HEK293T (cell line): Measurements from ENCODE around the gene BMAL1.

Experiments
- CTCF ChIA-PET: fragments of 350-600 bp; formaldehyde crosslinking; extraction: SDS; loops from one replicate; lab custom pipeline; 2021; ENCODE audit warnings: antibody characterized with exemption, inconsistent platforms; lab: Yijun Ruan, JAX
- POLR2A ChIA-PET: fragments of 350-600 bp; formaldehyde crosslinking; extraction: SDS; loops from one replicate; lab custom pipeline; 2020; ENCODE audit warnings: antibody characterized with exemption, inconsistent platforms; lab: Yijun Ruan, JAX
- DNase-seq: peaks from one replicate; pipeline ENCODE4 v3.0.0; 2012; ENCODE audit warnings: mixed read lengths; ENCODE audit errors: extremely low spot score
- ARNT ChIP-seq: fragments of 450-650 bp; IDR thresholded peaks from 2 replicates; pipeline ENCODE4 v1.6.1; 2017; ENCODE audit warnings: mild to moderate bottlenecking
- BHLHE40 ChIP-seq: fragments of 450-650 bp; IDR thresholded peaks from 2 replicates; pipeline ENCODE4 v1.6.1; 2016; ENCODE audit warnings: mild to moderate bottlenecking, moderate library complexity, borderline replicate concordance
- CTBP1 ChIP-seq: fragments of 450-650 bp; IDR thresholded peaks from 2 replicates; pipeline ENCODE4 v1.6.1; 2016; ENCODE audit warnings: borderline replicate concordance
- ELF4 ChIP-seq: fragments of 450-650 bp; IDR thresholded peaks from 2 replicates; pipeline ENCODE4 v1.6.1; 2017; ENCODE audit warnings: antibody characterized with exemption
- FOXA1 ChIP-seq: fragments of 450-650 bp; IDR thresholded peaks from 2 replicates; pipeline ENCODE4 v1.6.1; 2016; ENCODE audit warnings: mild to moderate bottlenecking
- FOXK2 ChIP-seq: fragments of 450-650 bp; IDR thresholded peaks from 2 replicates; pipeline ENCODE4 v1.6.1; 2016; ENCODE audit warnings: mild to moderate bottlenecking
- FOXM1 ChIP-seq: fragments of 450-650 bp; IDR thresholded peaks from 2 replicates; pipeline ENCODE4 v1.6.1; 2017; ENCODE audit warnings: mild to moderate bottlenecking, borderline replicate concordance
- HDGF ChIP-seq: fragments of 450-650 bp; IDR thresholded peaks from 2 replicates; pipeline ENCODE4 v1.6.1; 2017; ENCODE audit warnings: antibody characterized with exemption, borderline replicate concordance
- L3MBTL2 ChIP-seq: fragments of 450-650 bp; conservative IDR thresholded peaks from 2 replicates; pipeline ENCODE4 v1.6.1; 2016; ENCODE audit warnings: mild to moderate bottlenecking
- LEF1 ChIP-seq: fragments of 450-650 bp; IDR thresholded peaks from 2 replicates; pipeline ENCODE4 v1.6.1; 2017; ENCODE audit warnings: mild to moderate bottlenecking, borderline replicate concordance
- NFRKB ChIP-seq: fragments of 450-650 bp; IDR thresholded peaks from 2 replicates; pipeline ENCODE4 v1.6.1; 2016; ENCODE audit warnings: mild to moderate bottlenecking, moderate library complexity
- SP1 ChIP-seq: fragments of 450-650 bp; IDR thresholded peaks from 2 replicates; pipeline ENCODE4 v1.6.1; 2017
- SUZ12 ChIP-seq: fragments of 450-650 bp; IDR thresholded peaks from 2 replicates; pipeline ENCODE4 v1.6.1; 2016; ENCODE audit warnings: mild to moderate bottlenecking
- TARDBP ChIP-seq: fragments of 450-650 bp; IDR thresholded peaks from 2 replicates; pipeline ENCODE4 v1.6.1; 2016
- ZNF384 ChIP-seq: fragments of 450-650 bp; IDR thresholded peaks from 2 replicates; pipeline ENCODE4 v1.6.1; 2016
- TF ChIP-seq, protein P1 (sequence below): fragments of 450-650 bp; IDR thresholded peaks from 2 replicates; pipeline ENCODE4 v1.6.1; 2016

The BMAL1 gene

DNA sequence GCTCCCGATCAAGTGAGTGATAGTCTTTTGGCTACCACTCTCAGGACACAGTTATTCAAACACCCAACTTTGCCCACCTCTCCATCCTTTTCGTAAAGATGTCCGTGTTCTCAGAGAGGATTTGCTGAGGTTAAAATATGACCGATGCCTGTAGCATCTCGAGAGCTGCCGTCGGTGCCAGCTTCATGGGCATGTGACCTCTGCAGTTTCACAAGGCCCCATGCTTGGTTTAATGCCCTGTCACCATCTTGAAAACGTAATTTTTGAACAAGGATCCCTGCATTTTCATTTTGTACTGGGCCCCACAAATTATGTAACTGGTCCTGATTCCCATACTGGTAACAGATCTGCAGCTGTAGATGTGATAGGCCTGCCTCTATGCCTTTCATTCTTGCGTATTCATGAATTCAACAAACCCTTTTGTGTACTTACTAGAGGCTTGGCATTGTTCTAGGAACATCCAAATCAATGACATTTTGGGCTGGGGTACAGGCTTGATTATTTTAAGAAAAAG lies 85.1 kb downstream of the BMAL1 start:
- POLR2A ChIA-PET: no interaction called here
- no peak for DNase-seq
- CTCF ChIA-PET: no interaction called here
- TF ChIP-seq L3MBTL2: no peak
- no peak for TF ChIP-seq FOXM1
- TF ChIP-seq SUZ12: no peak
- no peak for TF ChIP-seq ZNF384
- no peak for TF ChIP-seq NFRKB
- TF ChIP-seq HDGF: no peak

DNA sequence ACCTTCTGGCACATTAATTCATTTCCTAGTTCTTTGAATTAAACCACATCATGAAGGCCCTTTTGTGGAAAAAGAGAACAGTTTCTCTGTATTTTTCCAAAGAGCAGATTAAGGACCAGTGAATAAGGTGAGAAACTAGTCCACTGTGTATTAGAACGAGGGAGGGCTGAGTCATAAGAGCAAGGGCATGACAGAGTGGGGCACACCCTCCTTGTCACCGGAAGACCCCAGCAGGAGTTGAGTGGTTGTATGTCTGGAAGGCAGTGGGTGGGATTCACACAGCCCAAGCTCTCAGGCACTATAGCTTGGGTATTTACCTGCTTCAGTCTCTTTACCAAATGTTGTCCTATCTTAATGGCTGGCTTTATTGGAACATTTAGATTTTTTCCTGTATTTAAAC lies 86.8 kb downstream of the BMAL1 start:
- ChIA-PET CTCF (interaction anchor here (1.6 kb wide), 1 partner anchor 22 kb away, joined by 3 read pairs; no protein-coding TSS in a partner anchor), POLR2A (no interaction called here)
- DNase-seq: no peak
- TF ChIP-seq ELF4 (no peak), SP1 (no peak)

DNA sequence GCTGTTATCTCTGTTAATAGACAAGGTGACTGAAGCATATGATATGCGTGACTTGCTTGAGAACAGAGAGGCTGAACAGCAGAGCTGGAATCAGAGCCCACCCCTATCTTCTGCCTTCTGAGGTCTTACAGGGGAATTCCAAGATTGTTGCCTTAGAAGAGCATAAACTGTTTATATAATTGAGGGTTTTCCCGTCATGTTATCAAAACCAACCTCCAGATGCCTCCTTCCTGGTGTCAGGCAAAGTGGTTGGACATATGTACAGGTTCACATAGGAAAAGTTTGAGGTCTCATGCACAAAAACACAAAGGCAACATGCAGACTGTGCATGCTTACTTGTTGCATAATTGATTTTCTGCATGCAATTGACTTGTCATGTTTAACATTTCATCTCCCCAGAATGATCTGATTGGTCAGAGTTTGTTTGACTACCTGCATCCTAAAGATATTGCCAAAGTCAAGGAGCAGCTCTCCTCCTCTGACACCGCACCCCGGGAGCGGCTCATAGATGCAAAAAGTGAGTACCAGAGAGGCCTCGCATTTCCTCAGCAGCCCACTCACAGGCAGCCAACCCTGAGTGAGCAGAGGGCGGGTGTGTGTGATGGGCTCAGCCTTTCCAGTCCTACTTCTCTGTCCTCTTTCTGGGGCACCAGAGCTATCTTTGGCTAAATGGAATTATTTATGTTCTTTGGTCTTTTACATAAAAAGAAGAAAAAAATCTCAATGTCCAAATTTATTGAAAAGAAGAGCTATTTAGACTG lies 88.9 kb downstream of the BMAL1 start:
- CTCF ChIA-PET: no interaction called here
- DNase-seq: no peak
- POLR2A ChIA-PET: no interaction called here
- TF ChIP-seq LEF1: no peak
- TF ChIP-seq TARDBP: no peak
- TF ChIP-seq FOXA1: no peak
- TF ChIP-seq ELF4: no peak
- no peak for TF ChIP-seq L3MBTL2
- no peak for TF ChIP-seq HDGF

DNA sequence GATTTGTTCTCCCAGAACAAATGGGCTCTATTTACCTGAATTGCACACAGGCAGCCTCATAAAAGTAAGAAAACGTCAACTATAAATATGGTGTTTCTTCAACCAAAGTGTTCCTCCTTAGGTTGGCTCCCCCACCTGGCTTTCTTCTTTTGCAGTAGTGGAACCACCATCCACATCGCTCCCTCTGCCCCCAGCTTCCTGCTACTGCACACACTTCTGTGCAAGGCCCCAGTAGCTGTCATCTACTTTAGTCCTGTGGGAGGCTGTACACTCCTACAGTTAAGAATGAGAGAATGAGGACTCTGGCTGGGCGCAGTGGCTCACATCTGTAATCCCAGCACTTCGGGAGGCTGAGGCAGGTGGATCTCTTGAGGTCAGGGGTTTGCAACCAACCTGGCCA lies 89.5 kb downstream of the BMAL1 start:
- TF ChIP-seq ELF4 (no peak), SP1 (no peak), ZNF384 (no peak), TARDBP (no peak), L3MBTL2 (no peak), ARNT (no peak), LEF1 (no peak), FOXA1 (no peak), HDGF (no peak), CTBP1 (no peak)
- TF ChIP-seq, protein P1, sequence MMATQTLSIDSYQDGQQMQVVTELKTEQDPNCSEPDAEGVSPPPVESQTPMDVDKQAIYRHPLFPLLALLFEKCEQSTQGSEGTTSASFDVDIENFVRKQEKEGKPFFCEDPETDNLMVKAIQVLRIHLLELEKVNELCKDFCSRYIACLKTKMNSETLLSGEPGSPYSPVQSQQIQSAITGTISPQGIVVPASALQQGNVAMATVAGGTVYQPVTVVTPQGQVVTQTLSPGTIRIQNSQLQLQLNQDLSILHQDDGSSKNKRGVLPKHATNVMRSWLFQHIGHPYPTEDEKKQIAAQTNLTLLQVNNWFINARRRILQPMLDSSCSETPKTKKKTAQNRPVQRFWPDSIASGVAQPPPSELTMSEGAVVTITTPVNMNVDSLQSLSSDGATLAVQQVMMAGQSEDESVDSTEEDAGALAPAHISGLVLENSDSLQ: no peak
- ChIA-PET CTCF (no interaction called here), POLR2A (no interaction called here)
- DNase-seq: no peak

DNA sequence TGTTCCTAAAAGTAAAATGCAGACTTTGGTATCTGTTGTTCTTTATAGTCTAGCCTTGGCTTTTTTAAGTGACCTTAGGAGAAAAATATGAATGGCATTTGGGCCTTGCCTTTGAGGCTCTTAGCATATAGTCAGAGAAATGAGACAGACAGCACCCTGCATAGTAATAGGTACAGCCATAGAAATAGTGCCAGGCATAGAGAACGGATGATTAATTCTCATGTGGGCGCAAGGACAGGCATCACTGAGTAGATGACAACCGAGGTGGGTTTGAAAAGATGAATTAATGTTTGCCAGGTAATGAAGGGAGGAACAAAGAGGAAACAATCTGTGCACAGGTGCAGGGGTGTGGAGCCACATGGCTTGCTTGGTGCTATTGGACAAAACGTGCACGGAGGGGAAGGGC lies 90.5 kb downstream of the BMAL1 start:
- TF ChIP-seq HDGF: no peak
- no peak for TF ChIP-seq LEF1
- TF ChIP-seq FOXK2: no peak
- TF ChIP-seq L3MBTL2: no peak
- TF ChIP-seq, protein P1: no peak
- no peak for TF ChIP-seq FOXM1
- TF ChIP-seq SUZ12: no peak
- TF ChIP-seq ELF4: no peak
- no peak for TF ChIP-seq FOXA1
- no peak for TF ChIP-seq SP1
- TF ChIP-seq NFRKB: no peak
- TF ChIP-seq TARDBP: no peak
- no peak for TF ChIP-seq ARNT
- no peak for TF ChIP-seq BHLHE40
- TF ChIP-seq ZNF384: no peak
- TF ChIP-seq CTBP1: no peak
- CTCF ChIA-PET: interaction anchor here (0.5 to 0.7 kb wide), 2 partner anchors 13 to 19 kb away, joined by 3 read pairs; no protein-coding TSS in a partner anchor
- no peak for DNase-seq
- POLR2A ChIA-PET: no interaction called here

DNA sequence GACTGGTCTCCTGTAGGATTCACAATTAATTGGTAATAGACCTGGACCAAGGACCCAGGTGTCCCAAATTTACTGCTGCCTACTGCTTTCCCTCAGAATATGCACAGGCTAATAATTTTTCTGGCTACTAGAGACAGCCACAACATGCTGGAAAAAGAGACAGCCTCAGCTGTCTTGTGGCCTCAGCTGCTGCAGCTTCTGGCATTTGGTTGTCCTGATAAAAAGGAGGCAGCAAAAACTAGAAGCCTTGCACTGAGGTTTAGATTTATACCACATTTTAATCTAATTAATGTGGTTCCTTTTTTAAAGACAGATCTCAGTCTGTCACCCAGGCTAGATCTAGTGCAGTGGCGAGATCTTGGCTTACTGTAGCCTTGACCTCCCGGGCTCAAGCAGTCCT lies 95.6 kb downstream of the BMAL1 start:
- no peak for DNase-seq
- ChIA-PET CTCF (no interaction called here), POLR2A (interaction anchor here (0.9 kb wide), 1 partner anchor 90 kb away, joined by 3 read pairs; the partner anchor contains the start of gene BTBD10)
- TF ChIP-seq L3MBTL2: no peak
- TF ChIP-seq LEF1: no peak
- no peak for TF ChIP-seq NFRKB
- no peak for TF ChIP-seq ARNT
- TF ChIP-seq BHLHE40: no peak
- no peak for TF ChIP-seq SP1

DNA sequence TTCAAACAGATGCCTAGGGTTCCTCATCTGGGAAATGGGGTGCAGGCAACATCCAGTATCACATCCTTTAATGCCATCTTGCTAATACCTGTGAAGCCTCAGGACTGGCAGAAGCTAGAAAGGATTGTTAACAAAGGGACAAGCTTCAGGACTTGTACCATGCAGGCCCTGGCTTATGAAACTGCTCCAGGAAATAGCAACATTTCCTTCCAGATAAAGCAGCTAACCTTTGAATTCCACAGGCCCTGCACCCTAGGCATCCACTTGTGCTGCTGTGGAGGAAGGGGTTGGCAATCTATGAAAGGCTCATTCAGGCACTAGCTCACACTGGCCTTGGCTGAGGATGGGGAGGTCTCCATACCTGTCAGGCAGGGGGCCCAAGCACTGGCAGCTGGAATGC lies 98.2 kb downstream of the BMAL1 start:
- TF ChIP-seq SP1: no peak
- TF ChIP-seq SUZ12: no peak
- TF ChIP-seq LEF1: no peak
- TF ChIP-seq BHLHE40: no peak
- no peak for TF ChIP-seq ARNT
- TF ChIP-seq, protein P1: no peak
- no peak for TF ChIP-seq ZNF384
- TF ChIP-seq CTBP1: no peak
- ChIA-PET POLR2A (no interaction called here), CTCF (interaction anchor here (1.4 kb wide), 1 partner anchor 10 kb away, joined by 3 read pairs; no protein-coding TSS in a partner anchor)
- DNase-seq: no peak
